OCI-LY1 (cell line): ENCODE data around the gene SLC25A11.
A peak's percentile ranks its signal among the peaks of the same experiment; 100 is the strongest.

Experiments used
- H2AFZ ChIP-seq: fragments of 200-600 bp; sonication (generic), shearing (Covaris generic); 2 replicates; pipeline ENCODE4 v1.6.0; 2014; ENCODE audit warnings: antibody characterized with exemption, mild to moderate bottlenecking, low read length
- H3F3A ChIP-seq: fragments of 200-600 bp; sonication (generic), shearing (Covaris generic); 2 replicates; pipeline ENCODE4 v1.6.0; 2014; ENCODE audit warnings: mild to moderate bottlenecking, antibody characterized with exemption, low read length, moderate library complexity; ENCODE audit not compliant: insufficient read depth
- H3K27ac ChIP-seq: fragments of 200-600 bp; sonication (generic); 2 replicates; pipeline ENCODE4 v1.5.1; 2014; ENCODE audit warnings: low read length, mixed run types, mild to moderate bottlenecking, low read depth; ENCODE audit not compliant: poor library complexity, severe bottlenecking
- H3K27me3 ChIP-seq: fragments of 200-600 bp; sonication (generic); 2 replicates; pipeline ENCODE4 v1.6.0; 2014; ENCODE audit warnings: antibody characterized with exemption, mild to moderate bottlenecking, low read length, moderate library complexity; ENCODE audit not compliant: insufficient read depth
- H3K36me3 ChIP-seq: fragments of 200-600 bp; sonication (generic); 2 replicates; pipeline ENCODE4 v1.6.1; 2014; ENCODE audit warnings: mild to moderate bottlenecking, antibody characterized with exemption, low read length, moderate library complexity, mixed read lengths; ENCODE audit not compliant: insufficient read depth
- H3K4me1 ChIP-seq: fragments of 200-600 bp; sonication (generic); 2 replicates; pipeline ENCODE4 v1.5.1; 2014; ENCODE audit warnings: mild to moderate bottlenecking, low read length, moderate library complexity; ENCODE audit not compliant: insufficient read depth, severe bottlenecking
- H3K4me2 ChIP-seq: fragments of 200-600 bp; sonication (generic), shearing (Covaris generic); 2 replicates; pipeline ENCODE4 v1.6.1; 2014; ENCODE audit warnings: low read length
- H3K4me3 ChIP-seq: fragments of 200-600 bp; sonication (generic); 2 replicates; pipeline ENCODE4 v1.5.1; 2014; ENCODE audit warnings: low read length, low read depth, mild to moderate bottlenecking, mixed read lengths; ENCODE audit not compliant: poor library complexity, severe bottlenecking
- H3K79me2 ChIP-seq: fragments of 200-600 bp; shearing (Covaris generic); 2 replicates; pipeline ENCODE4 v1.6.1; 2016; ENCODE audit warnings: mixed run types, low read length, mixed read lengths; ENCODE audit not compliant: insufficient read depth
- H3K9ac ChIP-seq: fragments of 200-600 bp; sonication (generic), shearing (Covaris generic); 2 replicates; pipeline ENCODE4 v1.6.1; 2014; ENCODE audit warnings: mild to moderate bottlenecking, low read length, mixed read lengths
- H3K9me2 ChIP-seq: fragments of 200-600 bp; sonication (generic), shearing (Covaris generic); 2 replicates; pipeline ENCODE4 v1.6.1; 2014; ENCODE audit warnings: low read depth, mild to moderate bottlenecking, low read length, mixed read lengths
- H3K9me3 ChIP-seq: fragments of 200-600 bp; shearing (Covaris generic); 2 replicates; pipeline ENCODE4 v1.6.1; 2014; ENCODE audit warnings: low read length, mixed read lengths
- H4K20me1 ChIP-seq: fragments of 200-600 bp; sonication (generic), shearing (Covaris generic); 2 replicates; pipeline ENCODE4 v1.6.0; 2016; ENCODE audit warnings: mild to moderate bottlenecking, low read length; ENCODE audit not compliant: insufficient read depth
- CTCF ChIP-seq: fragments of 200-600 bp; sonication (generic), shearing (Covaris generic); IDR thresholded peaks from 2 replicates; pipeline ENCODE4 v1.5.1; 2017; ENCODE audit warnings: mild to moderate bottlenecking, antibody characterized with exemption, low read length, moderate library complexity, mixed read lengths
- EZH2 ChIP-seq: fragments of 200-600 bp; sonication (generic), shearing (Covaris generic); IDR thresholded peaks from 2 replicates; pipeline ENCODE4 v1.8.0; 2017; ENCODE audit warnings: borderline replicate concordance, mixed run types, mild to moderate bottlenecking, antibody characterized with exemption, low read length, moderate library complexity, mixed read lengths

Gene SLC25A11

GRCh38 chr17:4898927-4899326 is 40.9 kb downstream of the SLC25A11 start:
- Histone ChIP-seq H3K27me3 (no peaks in the 10 kb centered on the region), H3K27ac (no peak overlapping the region), H3K36me3 (peaks cover 27% of the 10 kb centered on the region), H3K9me2 (no peaks in the 10 kb centered on the region), H3K4me1 (peaks cover 35% of the 10 kb centered on the region), H2AFZ (no peak overlapping the region), H4K20me1 (no peaks in the 10 kb centered on the region), H3K4me3 (peak overlapping the region; percentile 46), H3F3A (no peaks in the 10 kb centered on the region), H3K4me2 (peak overlapping the region; percentile 76), H3K79me2 (no peaks in the 10 kb centered on the region), H3K9me3 (no peaks in the 10 kb centered on the region), H3K9ac (no peak overlapping the region)
- TF ChIP-seq CTCF (no peak), EZH2 (no peak)

GRCh38 chr17:4898351-4898750 is 41.5 kb downstream of the SLC25A11 start:
- H3K4me1 ChIP-seq = peaks cover 32% of the 10 kb centered on the region
- TF ChIP-seq CTCF (no peak), EZH2 (no peak)
- no peak overlapping the region for H3K27ac ChIP-seq
- no peaks in the 10 kb centered on the region for H3K9me3 ChIP-seq
- no peaks in the 10 kb centered on the region for H4K20me1 ChIP-seq
- no peaks in the 10 kb centered on the region for H3K9me2 ChIP-seq
- H3F3A ChIP-seq = no peaks in the 10 kb centered on the region
- no peaks in the 10 kb centered on the region for H3K27me3 ChIP-seq
- H3K79me2 ChIP-seq = no peaks in the 10 kb centered on the region
- no peak overlapping the region for H3K9ac ChIP-seq
- H3K36me3 ChIP-seq = peaks cover 30% of the 10 kb centered on the region
- no peak overlapping the region for H3K4me2 ChIP-seq
- H3K4me3 ChIP-seq = no peak overlapping the region
- no peak overlapping the region for H2AFZ ChIP-seq

- H3K4me1 ChIP-seq = peaks cover 27% of the 10 kb centered on the region
- H3K27me3 ChIP-seq = no peaks in the 10 kb centered on the region
- no peak overlapping the region for H2AFZ ChIP-seq
- no peaks in the 10 kb centered on the region for H4K20me1 ChIP-seq
- no peak overlapping the region for H3K27ac ChIP-seq
- H3K4me3 ChIP-seq = no peak overlapping the region
- H3K9me3 ChIP-seq = no peaks in the 10 kb centered on the region
- H3K4me2 ChIP-seq = no peak overlapping the region
- H3K9me2 ChIP-seq = no peaks in the 10 kb centered on the region
- no peak for TF ChIP-seq CTCF
- TF ChIP-seq EZH2 = no peak
- no peak overlapping the region for H3K9ac ChIP-seq
- H3F3A ChIP-seq = no peaks in the 10 kb centered on the region
- no peaks in the 10 kb centered on the region for H3K79me2 ChIP-seq
- peaks cover 32% of the 10 kb centered on the region for H3K36me3 ChIP-seq
Measured at GRCh38 chr17:4897785-4898184, 42.1 kb downstream of the SLC25A11 start.
